Right kidney (tissue), 1 donor: ENCODE results near the gene THSD7A.

Source experiments
- DNase-seq: peaks from one replicate; pipeline ENCODE4 v3.0.0-alpha.2; 2016

The THSD7A gene

GRCh38 chr7:11638011-11638774, 193.8 kb downstream of the THSD7A start:
- DNase-seq = no peak

- no peak for DNase-seq
Measured at GRCh38 chr7:11636274-11636673, 195.7 kb downstream of the THSD7A start.

GRCh38 chr7:11633310-11633709, 198.7 kb downstream of the THSD7A start:
- DNase-seq = no peak

GRCh38 chr7:11630355-11630754, 201.6 kb downstream of the THSD7A start:
- no peak for DNase-seq

- no peak for DNase-seq
Measured at GRCh38 chr7:11625669-11626068, 206.3 kb downstream of the THSD7A start.

- no peak for DNase-seq
Measured at GRCh38 chr7:11623093-11623678, 208.8 kb downstream of the THSD7A start.

GRCh38 chr7:11620406-11621253, 211.4 kb downstream of the THSD7A start:
- DNase-seq = no peak

- DNase-seq = no peak
Measured at GRCh38 chr7:11616466-11616865, 215.5 kb downstream of the THSD7A start.

GRCh38 chr7:11615174-11615573, 216.8 kb downstream of the THSD7A start:
- DNase-seq = no peak

- no peak for DNase-seq
Measured at GRCh38 chr7:11613292-11613930, 218.6 kb downstream of the THSD7A start.

GRCh38 chr7:11612737-11613136, 219.3 kb downstream of the THSD7A start:
- no peak for DNase-seq

- no peak for DNase-seq
Measured at GRCh38 chr7:11609096-11609670, 222.8 kb downstream of the THSD7A start.

- DNase-seq = no peak
Measured at GRCh38 chr7:11607686-11608085, 224.3 kb downstream of the THSD7A start.

GRCh38 chr7:11605749-11606148, 226.2 kb downstream of the THSD7A start:
- no peak for DNase-seq

GRCh38 chr7:11604505-11604904, 227.5 kb downstream of the THSD7A start:
- no peak for DNase-seq

- no peak for DNase-seq
Measured at GRCh38 chr7:11601761-11602160, 230.2 kb downstream of the THSD7A start.

GRCh38 chr7:11593322-11593721, 238.7 kb downstream of the THSD7A start:
- no peak for DNase-seq

GRCh38 chr7:11592699-11593098, 239.3 kb downstream of the THSD7A start:
- no peak for DNase-seq

GRCh38 chr7:11591943-11592342, 240.1 kb downstream of the THSD7A start:
- no peak for DNase-seq

GRCh38 chr7:11591055-11591633, 240.9 kb downstream of the THSD7A start:
- no peak for DNase-seq

- DNase-seq = no peak
Measured at GRCh38 chr7:11589251-11589650, 242.7 kb downstream of the THSD7A start.

- DNase-seq = no peak
Measured at GRCh38 chr7:11587814-11588213, 244.2 kb downstream of the THSD7A start.
